Adrenal gland (tissue), 5 donors: Measurements from ENCODE around the gene VPS8.

ENCODE experiments used
- POLR2A ChIP-seq, 2 donors: fragments of 450-650 bp; IDR thresholded peaks; one replicate each; pipeline ENCODE4 v1.6.1; 2017; ENCODE audit warnings: antibody characterized with exemption in 2 of 2, mild to moderate bottlenecking in 2 of 2, moderate library complexity in 1 of 2
- TF ChIP-seq, protein P1 (sequence below), 6 experiments: fragments of 450-650 bp in 4 of 6; fragments of 200-600 bp in 2 of 6; sonication (generic) in 1 of 6; IDR thresholded peaks; 1 replicate in 5 of 6; 2 replicates in 1 of 6; pipeline versions ENCODE4 v1.5.1 to v1.8.0; 2016 to 2021; ENCODE audit warnings: antibody characterized with exemption in 6 of 6, mild to moderate bottlenecking in 2 of 6, moderate library complexity in 1 of 6
- donor health status: DM: no; HTN: no; CAD: no.

DNA sequence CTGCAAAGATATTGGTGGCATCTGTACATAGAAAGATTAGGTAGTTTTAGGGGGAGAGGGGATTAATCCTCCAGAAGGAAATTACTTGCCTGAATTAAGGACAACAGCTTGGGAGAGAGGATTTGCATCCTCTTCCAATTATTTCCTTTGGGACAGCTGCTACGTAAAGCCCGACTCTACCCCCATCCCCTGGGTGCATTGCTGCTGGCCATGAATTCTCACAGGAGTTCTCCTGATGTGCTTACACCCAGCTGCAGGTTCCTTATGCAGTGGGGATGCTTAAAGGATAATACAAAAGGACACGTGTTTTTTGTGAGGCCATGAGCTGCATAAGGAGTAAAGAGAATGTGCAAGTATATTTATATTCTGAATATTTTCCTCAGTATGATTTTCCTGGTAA lies 132.3 kb downstream of the VPS8 start:
- TF ChIP-seq, protein P1, sequence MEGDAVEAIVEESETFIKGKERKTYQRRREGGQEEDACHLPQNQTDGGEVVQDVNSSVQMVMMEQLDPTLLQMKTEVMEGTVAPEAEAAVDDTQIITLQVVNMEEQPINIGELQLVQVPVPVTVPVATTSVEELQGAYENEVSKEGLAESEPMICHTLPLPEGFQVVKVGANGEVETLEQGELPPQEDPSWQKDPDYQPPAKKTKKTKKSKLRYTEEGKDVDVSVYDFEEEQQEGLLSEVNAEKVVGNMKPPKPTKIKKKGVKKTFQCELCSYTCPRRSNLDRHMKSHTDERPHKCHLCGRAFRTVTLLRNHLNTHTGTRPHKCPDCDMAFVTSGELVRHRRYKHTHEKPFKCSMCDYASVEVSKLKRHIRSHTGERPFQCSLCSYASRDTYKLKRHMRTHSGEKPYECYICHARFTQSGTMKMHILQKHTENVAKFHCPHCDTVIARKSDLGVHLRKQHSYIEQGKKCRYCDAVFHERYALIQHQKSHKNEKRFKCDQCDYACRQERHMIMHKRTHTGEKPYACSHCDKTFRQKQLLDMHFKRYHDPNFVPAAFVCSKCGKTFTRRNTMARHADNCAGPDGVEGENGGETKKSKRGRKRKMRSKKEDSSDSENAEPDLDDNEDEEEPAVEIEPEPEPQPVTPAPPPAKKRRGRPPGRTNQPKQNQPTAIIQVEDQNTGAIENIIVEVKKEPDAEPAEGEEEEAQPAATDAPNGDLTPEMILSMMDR (IDR thresholded peaks at IDR 0.05), result no peak
- TF ChIP-seq POLR2A (IDR thresholded peaks at IDR 0.05), result no peak
